PC-9 (cell line): ENCODE measurements around the gene BRIX1. TPM values are rescaled to one million over a fixed set of nuclear protein-coding genes. Genes with fewer than 3 reads are reported as not detected.

ENCODE experiments used
- BruUV-seq: library from RNA; stranded (reverse); fragments of 400-500 nt; replicated peaks from 2 replicates; lab custom pipeline; 2021; lab: Mats Ljungman, UMichigan
- CTCF ChIA-PET: fragments of 300-600 bp; sonication (Branson Sonifier 250); formaldehyde crosslinking; loops from one replicate; lab custom pipeline; 2022; ENCODE audit warnings: antibody characterized with exemption; lab: Charles Lee
- POLR2A ChIA-PET: fragments of 300-600 bp; sonication (Branson Sonifier 250); formaldehyde crosslinking; loops from one replicate; lab custom pipeline; 2022; ENCODE audit warnings: antibody characterized with exemption; ENCODE audit not compliant: unreplicated experiment; lab: Charles Lee
- DNase-seq, 2 experiments: peaks; one replicate each; pipeline versions ENCODE4 v3.0.0 to v3.0.0-alpha.2; 2015 to 2022; ENCODE audit warnings: mixed read lengths in 1 of 2
- H2AFZ ChIP-seq: fragments of 200-600 bp; sonication (generic); 2 replicates; pipeline ENCODE4 v1.8.1; 2017; ENCODE audit warnings: antibody characterized with exemption
- H3F3A ChIP-seq: fragments of 200-600 bp; sonication (generic); 2 replicates; pipeline ENCODE4 v1.8.1; 2017; ENCODE audit warnings: antibody characterized with exemption, mild to moderate bottlenecking, low read depth; ENCODE audit not compliant: insufficient read depth
- H3K27ac ChIP-seq: fragments of 200-600 bp; sonication (generic); 2 replicates; pipeline ENCODE4 v1.6.1; 2016; ENCODE audit warnings: mixed run types
- H3K27me3 ChIP-seq: fragments of 200-600 bp; sonication (generic); 2 replicates; pipeline ENCODE4 v1.6.1; 2016; ENCODE audit warnings: low read depth, mixed run types; ENCODE audit not compliant: insufficient read depth
- H3K36me3 ChIP-seq: fragments of 200-600 bp; sonication (generic); 2 replicates; pipeline ENCODE4 v1.6.1; 2016; ENCODE audit warnings: low read depth, mixed run types
- H3K4me1 ChIP-seq: fragments of 200-600 bp; sonication (generic); replicated peaks from 2 replicates; pipeline ENCODE4 v1.6.1; 2016; ENCODE audit warnings: mixed run types; ENCODE audit not compliant: insufficient read depth
- H3K4me2 ChIP-seq: fragments of 200-600 bp; sonication (generic); 2 replicates; pipeline ENCODE4 v1.6.1; 2017; ENCODE audit warnings: mixed run types
- H3K4me3 ChIP-seq: fragments of 200-600 bp; sonication (generic); 2 replicates; pipeline ENCODE4 v1.6.1; 2016; ENCODE audit warnings: mixed run types
- H3K79me2 ChIP-seq: fragments of 200-600 bp; sonication (generic); 2 replicates; pipeline ENCODE4 v1.6.1; 2017; ENCODE audit warnings: low read depth, mixed run types
- H3K9me2 ChIP-seq: fragments of 200-600 bp; sonication (generic); 2 replicates; pipeline ENCODE4 v1.8.1; 2017; ENCODE audit warnings: mild to moderate bottlenecking; ENCODE audit not compliant: insufficient read depth
- H3K9me3 ChIP-seq: fragments of 200-600 bp; sonication (generic); 2 replicates; pipeline ENCODE4 v1.8.1; 2016; ENCODE audit warnings: low read depth; ENCODE audit not compliant: insufficient read depth
- H4K20me1 ChIP-seq: fragments of 200-600 bp; sonication (generic); 2 replicates; pipeline ENCODE4 v1.8.1; 2017; ENCODE audit not compliant: insufficient read depth
- EZH2 ChIP-seq: fragments of 200-600 bp; sonication (generic); IDR thresholded peaks from 2 replicates; pipeline ENCODE4 v1.8.0; 2017; ENCODE audit warnings: antibody characterized with exemption, low read depth
- intact Hi-C: fragments of 100-400 bp; cut with micrococcal nuclease; formaldehyde crosslinking; loops from one replicate; pipeline ENCODE4 v1.10.0; 2022; ENCODE audit not compliant: unreplicated experiment
- total RNA-seq: library from RNA; stranded (reverse); gene quantifications from 2 replicates; pipeline ENCODE4 v1.2.3, GENCODE V29; 2021
- TF ChIP-seq, protein P1 (sequence below): fragments of 200-600 bp; sonication (generic); conservative IDR thresholded peaks from 2 replicates; pipeline ENCODE4 v1.6.1; 2017; ENCODE audit warnings: mixed run types, antibody characterized with exemption, mild to moderate bottlenecking, moderate library complexity

BRIX1 gene
- total RNA-seq, 1 experiment from 2014 or later, result 73.4 TPM

DNA sequence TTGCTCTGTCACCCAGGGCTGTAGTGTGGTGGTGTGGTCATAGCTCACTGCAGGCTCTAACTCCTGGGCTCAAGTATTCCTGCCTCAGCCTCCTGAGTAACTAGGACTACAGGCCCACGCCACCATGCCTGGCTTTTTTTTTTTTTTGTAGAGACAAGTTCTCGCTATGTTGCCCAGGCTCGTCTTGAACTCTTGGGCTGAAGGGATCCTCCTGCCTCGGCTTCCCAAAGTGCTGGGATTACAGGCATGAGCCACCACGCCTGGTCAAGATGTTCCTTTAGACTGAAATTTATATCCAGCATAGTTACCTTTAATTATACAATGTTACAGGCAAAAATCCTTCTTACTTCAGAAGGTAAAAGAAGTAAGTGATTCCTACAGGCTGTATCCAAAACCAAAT is 12.3 kb downstream of the BRIX1 start:
- no peak overlapping the region for H3K4me3 ChIP-seq
- peaks cover 45% of the 10 kb centered on the region for H3K4me1 ChIP-seq
- peaks cover 34% of the 10 kb centered on the region for H3K36me3 ChIP-seq
- no peaks in the 10 kb centered on the region; the same call in none of the 2 replicates for H4K20me1 ChIP-seq
- H2AFZ ChIP-seq, result no peak overlapping the region
- BruUV-seq, result no TSS peak
- no peak for TF ChIP-seq EZH2
- TF ChIP-seq, protein P1, sequence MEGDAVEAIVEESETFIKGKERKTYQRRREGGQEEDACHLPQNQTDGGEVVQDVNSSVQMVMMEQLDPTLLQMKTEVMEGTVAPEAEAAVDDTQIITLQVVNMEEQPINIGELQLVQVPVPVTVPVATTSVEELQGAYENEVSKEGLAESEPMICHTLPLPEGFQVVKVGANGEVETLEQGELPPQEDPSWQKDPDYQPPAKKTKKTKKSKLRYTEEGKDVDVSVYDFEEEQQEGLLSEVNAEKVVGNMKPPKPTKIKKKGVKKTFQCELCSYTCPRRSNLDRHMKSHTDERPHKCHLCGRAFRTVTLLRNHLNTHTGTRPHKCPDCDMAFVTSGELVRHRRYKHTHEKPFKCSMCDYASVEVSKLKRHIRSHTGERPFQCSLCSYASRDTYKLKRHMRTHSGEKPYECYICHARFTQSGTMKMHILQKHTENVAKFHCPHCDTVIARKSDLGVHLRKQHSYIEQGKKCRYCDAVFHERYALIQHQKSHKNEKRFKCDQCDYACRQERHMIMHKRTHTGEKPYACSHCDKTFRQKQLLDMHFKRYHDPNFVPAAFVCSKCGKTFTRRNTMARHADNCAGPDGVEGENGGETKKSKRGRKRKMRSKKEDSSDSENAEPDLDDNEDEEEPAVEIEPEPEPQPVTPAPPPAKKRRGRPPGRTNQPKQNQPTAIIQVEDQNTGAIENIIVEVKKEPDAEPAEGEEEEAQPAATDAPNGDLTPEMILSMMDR, result no peak
- POLR2A ChIA-PET, result no interaction called here
- intact Hi-C loops, result loop anchor here (5.0 to 10.0 kb wide), 4 partner anchors 245 to 1947 kb away; partner anchors contain the start of genes ADAMTS12, AMACR and NIPBL
- H3F3A ChIP-seq, result peaks cover 70% of the 10 kb centered on the region
- no peaks in the 10 kb centered on the region for H3K9me2 ChIP-seq
- no peak for DNase-seq
- CTCF ChIA-PET, result interaction anchor here (0.5 kb wide), 1 partner anchor 440 kb away, joined by 7 read pairs; no protein-coding TSS in a partner anchor
- no peak overlapping the region for H3K4me2 ChIP-seq
- no peaks in the 10 kb centered on the region for H3K27me3 ChIP-seq
- H3K27ac ChIP-seq, result no peak overlapping the region
- peaks cover 54% of the 10 kb centered on the region for H3K79me2 ChIP-seq
- H3K9me3 ChIP-seq, result no peaks in the 10 kb centered on the region; the same call in 1 of the 2 replicates

DNA sequence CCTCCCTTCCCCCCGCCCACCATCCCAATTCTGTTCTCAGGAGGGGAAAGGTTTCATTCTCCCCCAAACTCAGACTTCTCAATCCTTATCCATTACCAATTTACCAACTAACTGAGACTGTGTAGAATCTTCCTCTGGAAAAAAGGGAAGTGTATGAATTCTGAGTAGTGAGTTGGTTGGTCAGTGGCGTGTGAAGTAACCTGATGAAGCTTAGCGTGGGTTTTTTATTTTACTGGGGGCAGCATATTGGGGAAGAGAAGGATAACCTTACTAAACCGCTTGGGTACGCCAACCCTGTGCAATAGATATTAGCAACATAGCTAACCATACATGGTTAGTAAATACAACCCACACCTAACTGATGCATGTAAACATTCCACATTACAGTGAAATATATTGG is 12.8 kb downstream of the BRIX1 start:
- BruUV-seq, result no TSS peak

DNA sequence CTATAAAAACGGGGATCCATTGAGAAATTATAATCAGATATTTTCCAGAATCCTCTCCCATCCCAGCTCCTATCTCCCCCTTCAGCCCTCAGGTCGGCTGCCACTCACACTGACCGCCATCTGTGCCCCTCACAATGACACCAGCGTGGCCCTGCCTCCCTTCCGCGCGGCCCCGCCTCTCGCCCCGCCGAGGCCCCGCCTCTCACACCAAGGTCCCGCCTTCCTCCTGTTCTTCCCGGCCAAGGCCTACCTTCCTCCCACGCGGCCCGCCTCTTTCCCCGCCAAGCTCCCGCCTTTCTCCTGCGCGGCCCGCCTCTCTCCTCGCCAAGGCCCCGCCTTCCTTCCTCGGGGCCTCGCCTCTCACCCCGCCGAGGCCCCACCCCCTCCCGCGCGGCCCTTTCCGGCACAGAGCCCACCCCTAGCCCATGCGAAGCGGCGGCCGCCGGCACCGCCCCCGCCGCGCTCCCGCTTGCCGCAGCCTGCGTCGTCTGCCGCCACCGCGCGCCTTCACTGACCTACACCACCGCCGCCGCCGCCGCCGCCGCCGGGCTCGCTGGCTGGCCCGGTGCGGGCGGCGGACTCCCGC is 13.7 kb downstream of the BRIX1 start, which contains the start of gene DNAJC21:
TSS of gene DNAJC21 (plus strand) at position 426 of the 586 bp plus-strand sequence. CDS start 261 bp downstream, outside the sequence.
- Histone ChIP-seq H3K4me3 (peak within 1 kb of the TSS; percentile 64), H3K9me3 (no peaks in the 10 kb centered on the region; the same call in 1 of the 2 replicates), H3K27ac (peak within 1 kb of the TSS; percentile 70), H2AFZ (peak within 1 kb of the TSS; percentile 85), H3K9me2 (no peaks in the 10 kb centered on the region), H3K36me3 (peaks cover 29% of the 10 kb centered on the region), H3K79me2 (peaks cover 62% of the 10 kb centered on the region), H3K27me3 (no peaks in the 10 kb centered on the region), H4K20me1 (no peaks in the 10 kb centered on the region; the same call in none of the 2 replicates), H3F3A (peaks cover 56% of the 10 kb centered on the region), H3K4me1 (peaks cover 31% of the 10 kb centered on the region), H3K4me2 (peak within 1 kb of the TSS; percentile 82)
- POLR2A ChIA-PET, result interaction anchor here (0.5 to 2.1 kb wide), 19 partner anchors 14 to 1287 kb away, joined by 3 to 87 read pairs (median 4); partner anchors contain the start of genes BRIX1, RAD1 and SPEF2
- CTCF ChIA-PET, result interaction anchor here (0.8 to 1.9 kb wide), 5 partner anchors 14 to 74 kb away, joined by 3 to 13 read pairs (median 4); partner anchors contain the start of genes BRIX1 and RAD1
- BruUV-seq, result no TSS peak
- intact Hi-C loops, result loop anchor here (1.0 to 10.0 kb wide), 5 partner anchors 14 to 1946 kb away; partner anchors contain the start of genes ADAMTS12, AMACR, BRIX1 and NIPBL
- DNase-seq, result peak; percentile 92 to 100
- TF ChIP-seq, protein P1, result no peak
- TF ChIP-seq EZH2, result no peak

More for the DNA sequence above, 12.8 kb downstream of the BRIX1 start:
- Histone ChIP-seq H3F3A (peaks cover 65% of the 10 kb centered on the region), H3K9me2 (no peaks in the 10 kb centered on the region), H3K79me2 (peaks cover 55% of the 10 kb centered on the region), H3K36me3 (peaks cover 30% of the 10 kb centered on the region), H3K27me3 (no peaks in the 10 kb centered on the region), H4K20me1 (no peaks in the 10 kb centered on the region; the same call in none of the 2 replicates), H3K9me3 (no peaks in the 10 kb centered on the region; the same call in 1 of the 2 replicates), H3K4me2 (peak overlapping the region; percentile 74), H2AFZ (no peak overlapping the region), H3K4me1 (peaks cover 41% of the 10 kb centered on the region), H3K27ac (0 out of 2 replicates have a peak overlapping the region, but pooled peaks have one; percentile 5), H3K4me3 (peak overlapping the region; percentile 58; the same call in 1 of the 2 replicates)
- CTCF ChIA-PET, result interaction anchor here (0.5 kb wide), 1 partner anchor 440 kb away, joined by 7 read pairs; no protein-coding TSS in a partner anchor
- intact Hi-C loops, result loop anchor here (5.0 to 10.0 kb wide), 4 partner anchors 246 to 1947 kb away; partner anchors contain the start of genes ADAMTS12, AMACR and NIPBL
- POLR2A ChIA-PET, result interaction anchor here (2.1 kb wide), 1 partner anchor 13 kb away, joined by 87 read pairs; the partner anchor contains the start of genes BRIX1 and RAD1
- no peak for DNase-seq
- TF ChIP-seq, protein P1, result no peak
- no peak for TF ChIP-seq EZH2
